Measurements from ENCODE around the gene CLDND1. TPM values are rescaled to one million over a fixed set of nuclear protein-coding genes. Genes with fewer than 3 reads are reported as not detected.

Gene CLDND1
- total RNA-seq, 2 donors from 2014 or later, result 97.7 to 106 TPM

DNA sequence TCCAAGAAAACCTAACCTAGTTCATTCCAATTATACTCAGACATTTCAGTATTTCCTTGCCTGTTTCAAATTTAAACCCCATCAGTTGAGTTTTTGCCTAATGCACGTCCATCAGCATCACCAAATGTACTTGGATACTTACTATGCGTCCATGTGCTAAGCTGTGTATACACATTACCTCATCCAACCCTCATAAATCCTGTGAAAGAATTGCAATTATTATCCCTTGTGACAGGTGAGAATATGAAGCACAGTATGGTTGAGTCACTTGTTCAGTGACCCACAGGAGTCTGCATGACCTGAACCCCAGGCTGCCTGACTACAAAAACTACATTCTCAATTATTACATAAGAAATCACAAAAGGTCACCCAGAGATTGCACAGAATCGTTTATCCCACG, 22.7 kb downstream of the CLDND1 start:
- Mint-ChIP-seq H3K9me3 (no peaks in the 10 kb centered on the region), H3K4me3 (no peak overlapping the region), H3K4me1 (no peaks in the 10 kb centered on the region), H3K27ac (no peak overlapping the region), H3K36me3 (ENCODE audit: low read depth) (no peaks in the 10 kb centered on the region), H3K27me3 (ENCODE audit: insufficient read depth) (no peaks in the 10 kb centered on the region)
- TF ChIP-seq, protein P1, sequence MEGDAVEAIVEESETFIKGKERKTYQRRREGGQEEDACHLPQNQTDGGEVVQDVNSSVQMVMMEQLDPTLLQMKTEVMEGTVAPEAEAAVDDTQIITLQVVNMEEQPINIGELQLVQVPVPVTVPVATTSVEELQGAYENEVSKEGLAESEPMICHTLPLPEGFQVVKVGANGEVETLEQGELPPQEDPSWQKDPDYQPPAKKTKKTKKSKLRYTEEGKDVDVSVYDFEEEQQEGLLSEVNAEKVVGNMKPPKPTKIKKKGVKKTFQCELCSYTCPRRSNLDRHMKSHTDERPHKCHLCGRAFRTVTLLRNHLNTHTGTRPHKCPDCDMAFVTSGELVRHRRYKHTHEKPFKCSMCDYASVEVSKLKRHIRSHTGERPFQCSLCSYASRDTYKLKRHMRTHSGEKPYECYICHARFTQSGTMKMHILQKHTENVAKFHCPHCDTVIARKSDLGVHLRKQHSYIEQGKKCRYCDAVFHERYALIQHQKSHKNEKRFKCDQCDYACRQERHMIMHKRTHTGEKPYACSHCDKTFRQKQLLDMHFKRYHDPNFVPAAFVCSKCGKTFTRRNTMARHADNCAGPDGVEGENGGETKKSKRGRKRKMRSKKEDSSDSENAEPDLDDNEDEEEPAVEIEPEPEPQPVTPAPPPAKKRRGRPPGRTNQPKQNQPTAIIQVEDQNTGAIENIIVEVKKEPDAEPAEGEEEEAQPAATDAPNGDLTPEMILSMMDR (conservative IDR thresholded peaks at IDR 0.05), result no peak
- Histone ChIP-seq H3K9me3 (ENCODE audit: control insufficient read depth, low read length) (no peaks in the 10 kb centered on the region), H3K27ac (ENCODE audit: low read depth, low read length) (no peak overlapping the region), H3K36me3 (ENCODE audit: control insufficient read depth, insufficient read depth, low read length) (no peaks in the 10 kb centered on the region), H3K9ac (ENCODE audit: extremely low read depth, low read length, poor library complexity, severe bottlenecking) (no peak overlapping the region), H3K4me3 (ENCODE audit: low read length) (no peak overlapping the region), H3K4me1 (ENCODE audit: control insufficient read depth, insufficient read depth, low read length) (no peaks in the 10 kb centered on the region), H3K27me3 (ENCODE audit: control insufficient read depth, insufficient read depth, low read length, poor library complexity, severe bottlenecking) (no peaks in the 10 kb centered on the region)
- WGBS, 2 experiments (ENCODE audit: insufficient coverage in 1 of 2, insufficient read length in 1 of 2), result 94 to 100% methylated on average over 1 to 4 of the region's 4 CpGs
- no peak for DNase-seq

DNA sequence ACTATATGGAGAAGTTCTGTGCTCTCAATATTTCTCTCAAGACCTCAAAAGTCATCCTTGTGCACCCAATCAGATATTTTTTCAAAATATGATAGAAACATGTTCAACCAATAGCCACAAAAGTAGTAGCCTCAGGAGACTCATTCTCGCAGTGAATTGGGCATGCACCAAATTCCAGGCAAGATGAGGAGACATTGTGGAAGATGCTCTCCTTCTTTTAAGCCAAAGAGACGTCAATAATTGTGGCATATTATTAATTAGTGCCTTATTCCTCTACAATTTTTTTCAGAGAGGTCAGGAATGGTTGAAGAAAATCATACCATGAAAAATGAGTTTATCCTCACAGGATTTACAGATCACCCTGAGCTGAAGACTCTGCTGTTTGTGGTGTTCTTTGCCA, 25.3 kb downstream of the CLDND1 start, which contains the start of gene OR5K2:
TSS of gene OR5K2 (plus strand) at position 301 of the 400 bp plus-strand sequence. CDS start at position 301, 0 bp downstream.
- no peak within 1 kb of the TSS for H3K4me3 Mint-ChIP-seq
- no peak within 1 kb of the TSS for H3K27ac ChIP-seq (ENCODE audit: low read depth, low read length)
- H3K36me3 ChIP-seq (ENCODE audit: control insufficient read depth, insufficient read depth, low read length), result no peaks in the 10 kb centered on the region
- TF ChIP-seq, protein P1 (conservative IDR thresholded peaks at IDR 0.05), result no peak
- no peak within 1 kb of the TSS for H3K4me3 ChIP-seq (ENCODE audit: low read length)
- no peak within 1 kb of the TSS for H3K27ac Mint-ChIP-seq
- H3K9ac ChIP-seq (ENCODE audit: extremely low read depth, low read length, poor library complexity, severe bottlenecking), result no peak within 1 kb of the TSS
- no peaks in the 10 kb centered on the region for H3K4me1 Mint-ChIP-seq
- H3K9me3 ChIP-seq (ENCODE audit: control insufficient read depth, low read length), result no peaks in the 10 kb centered on the region
- H3K27me3 Mint-ChIP-seq (ENCODE audit: insufficient read depth), result no peaks in the 10 kb centered on the region
- DNase-seq, result no peak
- WGBS, 2 experiments (ENCODE audit: insufficient coverage in 1 of 2, insufficient read length in 1 of 2), result 81% methylated on average over 2 of the region's 2 CpGs; no CpG with 5 or more reads in 1 of the 2 experiments
- no peaks in the 10 kb centered on the region for H3K36me3 Mint-ChIP-seq (ENCODE audit: low read depth)
- H3K27me3 ChIP-seq (ENCODE audit: control insufficient read depth, insufficient read depth, low read length, poor library complexity, severe bottlenecking), result no peaks in the 10 kb centered on the region
- no peaks in the 10 kb centered on the region for H3K4me1 ChIP-seq (ENCODE audit: control insufficient read depth, insufficient read depth, low read length)
- H3K9me3 Mint-ChIP-seq, result no peaks in the 10 kb centered on the region

DNA sequence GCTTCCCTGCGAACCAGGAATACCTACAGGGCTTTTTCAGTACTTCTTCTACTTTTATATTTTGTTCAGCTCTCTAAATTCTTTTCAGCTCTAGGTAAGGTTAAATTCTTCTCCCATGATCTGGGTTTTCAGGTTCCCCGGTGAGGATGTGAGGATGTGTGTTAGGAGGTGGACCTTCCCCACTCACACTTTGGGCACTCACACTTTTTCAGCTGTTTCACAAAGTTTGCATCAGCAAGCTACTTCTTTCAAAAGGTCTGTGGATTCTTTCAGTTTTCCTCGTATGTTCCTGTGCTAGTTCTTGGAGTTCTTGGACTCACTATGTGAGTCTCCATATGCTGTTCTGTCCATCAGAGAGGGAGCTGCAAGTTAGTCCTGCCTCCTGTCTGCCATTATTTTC, 39.1 kb downstream of the CLDND1 start:
- TF ChIP-seq, protein P1 (conservative IDR thresholded peaks at IDR 0.05), result no peak
- no peaks in the 10 kb centered on the region for H3K27me3 ChIP-seq (ENCODE audit: control insufficient read depth, insufficient read depth, low read length, poor library complexity, severe bottlenecking)
- no peak for DNase-seq
- H3K4me3 Mint-ChIP-seq, result no peak overlapping the region
- no peak overlapping the region for H3K4me3 ChIP-seq (ENCODE audit: low read length)
- no peaks in the 10 kb centered on the region for H3K9me3 ChIP-seq (ENCODE audit: control insufficient read depth, low read length)
- no peak overlapping the region for H3K9ac ChIP-seq (ENCODE audit: extremely low read depth, low read length, poor library complexity, severe bottlenecking)
- H3K27ac ChIP-seq (ENCODE audit: low read depth, low read length), result no peak overlapping the region
- H3K27me3 Mint-ChIP-seq (ENCODE audit: insufficient read depth), result no peaks in the 10 kb centered on the region
- no peak overlapping the region for H3K27ac Mint-ChIP-seq
- WGBS, 2 experiments (ENCODE audit: insufficient coverage in 1 of 2, insufficient read length in 1 of 2), result 84 to 86% methylated on average over 1 to 3 of the region's 3 CpGs
- no peaks in the 10 kb centered on the region for H3K4me1 Mint-ChIP-seq
- peaks cover 8% of the 10 kb centered on the region for H3K9me3 Mint-ChIP-seq
- H3K4me1 ChIP-seq (ENCODE audit: control insufficient read depth, insufficient read depth, low read length), result no peaks in the 10 kb centered on the region
- H3K36me3 ChIP-seq (ENCODE audit: control insufficient read depth, insufficient read depth, low read length), result no peaks in the 10 kb centered on the region
- no peaks in the 10 kb centered on the region for H3K36me3 Mint-ChIP-seq (ENCODE audit: low read depth)
